Activated CD4-positive, alpha-beta memory T cell treated with anti-CD3 and anti-CD28 coated beads for 36 hours (primary cell): ENCODE results near the gene SLC5A5. TPM values are rescaled to one million over a fixed set of nuclear protein-coding genes. Genes with fewer than 3 reads are reported as not detected.
"Not testable (repeated sequence)": the region's sequence is repeated elsewhere in the genome, so short reads cannot be mapped to it uniquely, and the experiment has no call there.

Experiments
- CTCF ChIA-PET: fragments of 350-600 bp; sonication (Branson Sonifier 250); formaldehyde crosslinking; loops from one replicate; lab custom pipeline; 2021; ENCODE audit warnings: antibody characterized with exemption, inconsistent platforms; lab: Charles Lee
- POLR2A ChIA-PET: fragments of 350-600 bp; sonication (Branson Sonifier 250); formaldehyde crosslinking; loops from one replicate; lab custom pipeline; 2021; ENCODE audit warnings: antibody characterized with exemption; lab: Charles Lee
- DNase-seq: peaks from one replicate; pipeline ENCODE4 v3.0.0-alpha.2; 2020
- H3K27ac Mint-ChIP-seq: one replicate; pipeline ENCODE4 v1.8.0; 2021; ENCODE audit warnings: mixed read lengths
- H3K27me3 Mint-ChIP-seq: one replicate; pipeline ENCODE4 v1.8.0; 2021; ENCODE audit warnings: mixed read lengths
- H3K36me3 Mint-ChIP-seq: one replicate; pipeline ENCODE4 v1.8.0; 2021; ENCODE audit warnings: mixed read lengths
- H3K4me1 Mint-ChIP-seq: one replicate; pipeline ENCODE4 v1.8.0; 2021; ENCODE audit warnings: low read depth, mixed read lengths
- H3K4me3 Mint-ChIP-seq: one replicate; pipeline ENCODE4 v1.8.0; 2021; ENCODE audit warnings: mild to moderate bottlenecking, mixed read lengths
- H3K9me3 Mint-ChIP-seq: one replicate; pipeline ENCODE4 v1.8.0; 2021; ENCODE audit warnings: mixed read lengths
- intact Hi-C: fragments of 100-400 bp; cut with micrococcal nuclease; formaldehyde crosslinking; loops from one replicate; pipeline ENCODE4 v1.15.1; 2023
- total RNA-seq, 2 experiments: library from RNA; stranded (reverse); gene quantifications; one replicate each; pipeline ENCODE4 v1.2.3, GENCODE V29; 2021

The SLC5A5 gene
- total RNA-seq, 2 experiments from 2014 or later, result 0.87 to 1.0 TPM

DNA sequence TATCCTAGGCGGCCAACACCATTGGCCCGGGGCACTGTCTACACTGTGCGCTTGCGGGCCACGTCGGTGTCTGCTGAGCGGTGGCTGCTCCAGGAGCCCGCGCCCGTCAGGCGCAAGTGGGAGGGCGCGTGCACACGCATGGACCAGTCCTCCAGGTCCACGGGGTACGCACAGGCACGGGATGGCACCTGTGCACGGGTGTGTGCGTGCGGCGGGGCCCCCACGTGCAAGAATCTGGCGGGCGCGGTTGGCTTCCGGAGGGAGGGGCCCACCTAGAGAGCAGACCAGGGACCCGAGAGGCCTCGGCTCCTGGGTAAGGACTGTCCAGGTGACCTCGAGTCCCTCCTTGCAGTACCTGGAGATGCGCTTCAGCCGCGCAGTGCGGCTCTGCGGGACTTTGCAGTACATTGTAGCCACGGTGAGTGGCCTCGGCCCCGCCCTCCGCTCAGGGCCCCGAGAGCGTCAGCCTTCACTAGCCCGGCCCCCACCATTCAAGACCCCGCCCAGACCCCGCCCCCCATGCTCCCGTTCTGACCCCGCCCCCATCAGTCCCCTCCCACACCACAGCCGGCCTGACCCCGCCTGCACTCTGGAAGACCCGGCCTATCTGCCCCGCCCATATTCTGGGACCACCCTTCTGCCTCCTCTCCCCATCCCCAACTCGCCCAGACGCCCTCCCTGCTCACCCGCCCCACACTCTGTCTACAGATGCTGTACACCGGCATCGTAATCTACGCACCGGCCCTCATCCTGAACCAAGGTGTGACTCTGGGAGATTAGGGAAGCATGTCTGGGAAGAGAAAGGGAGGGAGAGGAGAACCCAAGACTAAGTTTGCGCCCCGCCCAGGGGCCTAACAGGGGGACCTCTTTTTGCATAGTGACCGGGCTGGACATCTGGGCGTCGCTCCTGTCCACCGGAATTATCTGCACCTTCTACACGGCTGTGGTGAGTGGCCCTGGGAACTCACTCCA, 2.3 kb downstream of the SLC5A5 start:
- H3K4me1 Mint-ChIP-seq, result peaks cover 17% of the 10 kb centered on the region
- H3K9me3 Mint-ChIP-seq, result no peaks in the 10 kb centered on the region
- peak; percentile 84 for DNase-seq
- intact Hi-C loops, result loop anchor here (2.0 kb wide), 1 partner anchor 127 kb away; no protein-coding TSS in a partner anchor
- no peaks in the 10 kb centered on the region for H3K36me3 Mint-ChIP-seq
- ChIA-PET POLR2A (interaction anchor here (3.7 kb wide), 1 partner anchor 13 kb away, joined by 40 read pairs; the partner anchor contains the start of gene RPL18A), CTCF (interaction anchor here (0.7 to 3.8 kb wide), 3 partner anchors 14 to 1783 kb away, joined by 4 to 34 read pairs (median 4); partner anchors contain the start of genes CCDC124 and RPL18A)
- H3K27me3 Mint-ChIP-seq, result no peaks in the 10 kb centered on the region
- H3K27ac Mint-ChIP-seq, result no peak overlapping the region
- peak overlapping the region; percentile 81 for H3K4me3 Mint-ChIP-seq

DNA sequence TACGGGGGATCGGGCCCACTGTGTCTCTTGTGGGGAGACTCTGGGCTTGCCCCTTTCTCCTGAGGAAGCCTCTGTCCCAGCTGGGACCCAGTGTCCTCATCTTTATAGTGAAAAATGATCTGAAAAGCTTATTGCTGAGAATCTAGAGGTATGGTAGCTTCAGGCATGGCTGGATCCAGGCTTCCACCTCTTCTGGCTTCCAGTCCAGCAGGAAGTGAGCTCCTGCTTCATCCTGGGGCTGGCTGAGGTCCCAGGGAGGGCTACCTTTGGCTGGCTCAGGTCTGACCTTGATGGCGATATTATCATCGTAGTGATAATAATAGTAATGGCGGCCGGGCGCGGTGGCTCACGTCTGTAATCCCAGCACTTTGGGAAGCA, 3.0 kb downstream of the SLC5A5 start:
- H3K27me3 Mint-ChIP-seq, result no peaks in the 10 kb centered on the region
- H3K36me3 Mint-ChIP-seq, result no peaks in the 10 kb centered on the region
- ChIA-PET CTCF (interaction anchor here (1.0 kb wide), 1 partner anchor 58 kb away, joined by 4 read pairs; the partner anchor contains the start of gene CCDC124), POLR2A (no interaction called here)
- peaks cover 17% of the 10 kb centered on the region for H3K4me1 Mint-ChIP-seq
- H3K4me3 Mint-ChIP-seq, result peak overlapping the region; percentile 81
- intact Hi-C loops, result no loop called here
- no peaks in the 10 kb centered on the region for H3K9me3 Mint-ChIP-seq
- DNase-seq, result no peak
- no peak overlapping the region for H3K27ac Mint-ChIP-seq

- H3K27ac Mint-ChIP-seq, result no peak overlapping the region
- H3K36me3 Mint-ChIP-seq, result no peaks in the 10 kb centered on the region
- no peak for DNase-seq
- ChIA-PET CTCF (interaction anchor here (0.8 to 2.3 kb wide), 2 partner anchors 18 to 55 kb away, joined by 3 to 6 read pairs; partner anchors contain the start of genes CCDC124 and RPL18A), POLR2A (no interaction called here)
- no peak overlapping the region for H3K4me3 Mint-ChIP-seq
- no peaks in the 10 kb centered on the region for H3K27me3 Mint-ChIP-seq
- no peaks in the 10 kb centered on the region for H3K9me3 Mint-ChIP-seq
- intact Hi-C loops, result no loop called here
- H3K4me1 Mint-ChIP-seq, result peaks cover 8% of the 10 kb centered on the region
Measured at GRCh38 chr19:17877696-17878095, 6.0 kb downstream of the SLC5A5 start.

- CTCF ChIA-PET, result no interaction called here
- intact Hi-C loops, result no loop called here
Measured at GRCh38 chr19:17879466-17879865, 7.7 kb downstream of the SLC5A5 start.

DNA sequence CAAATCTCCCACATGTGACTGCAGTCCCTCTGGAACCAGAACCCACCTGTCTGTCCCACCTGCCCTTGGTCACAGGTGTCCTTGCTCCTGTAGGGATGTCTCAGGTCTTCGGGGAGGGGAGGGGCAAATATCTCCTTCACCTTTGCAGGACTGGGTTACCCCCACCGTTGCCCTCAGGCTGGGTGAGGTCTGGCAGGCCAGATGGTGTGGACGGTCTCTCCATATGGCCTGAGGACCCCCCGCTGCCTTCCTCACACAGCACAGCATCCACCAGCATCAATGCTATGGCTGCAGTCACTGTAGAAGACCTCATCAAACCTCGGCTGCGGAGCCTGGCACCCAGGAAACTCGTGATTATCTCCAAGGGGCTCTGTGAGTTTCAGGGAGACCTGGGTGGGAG, 10.0 kb downstream of the SLC5A5 start:
- CTCF ChIA-PET, result no interaction called here
- Mint-ChIP-seq H3K4me1 (no peaks in the 10 kb centered on the region), H3K36me3 (no peaks in the 10 kb centered on the region), H3K4me3 (no peak overlapping the region), H3K9me3 (no peaks in the 10 kb centered on the region), H3K27me3 (no peaks in the 10 kb centered on the region), H3K27ac (no peak overlapping the region)
- POLR2A ChIA-PET, result no interaction called here
- DNase-seq, result no peak
- intact Hi-C loops, result no loop called here

More at GRCh38 chr19:17879466-17879865, 7.7 kb downstream of the SLC5A5 start:
- no peaks in the 10 kb centered on the region for H3K9me3 Mint-ChIP-seq
- H3K4me3 Mint-ChIP-seq, result no peak overlapping the region
- no peak overlapping the region for H3K27ac Mint-ChIP-seq
- H3K27me3 Mint-ChIP-seq, result no peaks in the 10 kb centered on the region
- POLR2A ChIA-PET, result no interaction called here
- H3K4me1 Mint-ChIP-seq, result no peaks in the 10 kb centered on the region
- H3K36me3 Mint-ChIP-seq, result no peaks in the 10 kb centered on the region
- DNase-seq, result no peak

DNA sequence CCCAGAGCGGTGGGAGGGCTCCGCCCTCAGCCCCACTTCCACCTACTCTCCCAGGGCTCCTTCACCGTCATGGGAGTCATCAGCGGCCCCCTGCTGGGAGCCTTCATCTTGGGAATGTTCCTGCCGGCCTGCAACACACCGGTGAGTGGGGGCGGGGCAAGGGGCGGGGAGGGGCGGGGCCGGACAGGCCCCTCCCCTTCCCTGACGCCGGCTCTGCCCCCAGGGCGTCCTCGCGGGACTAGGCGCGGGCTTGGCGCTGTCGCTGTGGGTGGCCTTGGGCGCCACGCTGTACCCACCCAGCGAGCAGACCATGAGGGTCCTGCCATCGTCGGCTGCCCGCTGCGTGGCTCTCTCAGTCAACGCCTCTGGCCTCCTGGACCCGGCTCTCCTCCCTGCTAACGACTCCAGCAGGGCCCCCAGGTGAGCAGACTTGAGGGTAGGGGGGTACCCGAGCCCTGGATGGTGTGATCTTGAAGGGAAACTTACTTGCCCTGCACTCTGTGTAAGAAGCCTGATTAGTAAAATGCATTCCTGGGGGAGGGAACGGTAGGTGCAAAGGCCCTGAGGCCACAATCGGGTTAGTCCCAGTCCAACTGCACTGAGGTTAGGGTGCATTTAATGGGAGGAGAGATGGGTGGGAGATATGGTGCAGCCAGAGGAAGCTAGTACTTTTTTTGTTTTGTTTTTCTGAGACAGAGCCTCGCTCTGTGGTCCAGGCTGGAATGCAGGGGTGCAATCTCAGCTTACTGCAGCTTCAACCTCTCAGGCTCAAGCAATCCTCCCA, 12.1 kb downstream of the SLC5A5 start:
- no peak overlapping the region for H3K4me3 Mint-ChIP-seq
- H3K27me3 Mint-ChIP-seq, result no peaks in the 10 kb centered on the region
- no peak overlapping the region for H3K27ac Mint-ChIP-seq
- no peaks in the 10 kb centered on the region for H3K9me3 Mint-ChIP-seq
- CTCF ChIA-PET, result no interaction called here
- no peaks in the 10 kb centered on the region for H3K4me1 Mint-ChIP-seq
- no peaks in the 10 kb centered on the region for H3K36me3 Mint-ChIP-seq
- intact Hi-C loops, result no loop called here
- no peak for DNase-seq
- POLR2A ChIA-PET, result no interaction called here

- Mint-ChIP-seq H3K27ac (no peak overlapping the region), H3K36me3 (no peaks in the 10 kb centered on the region), H3K27me3 (no peaks in the 10 kb centered on the region), H3K4me1 (no peaks in the 10 kb centered on the region), H3K4me3 (no peak overlapping the region), H3K9me3 (no peaks in the 10 kb centered on the region)
- no peak for DNase-seq
- ChIA-PET POLR2A (no interaction called here), CTCF (no interaction called here)
- intact Hi-C loops, result no loop called here
Measured at GRCh38 chr19:17886515-17886914, 14.8 kb downstream of the SLC5A5 start.

- H3K27me3 Mint-ChIP-seq, H3K4me1 Mint-ChIP-seq, H3K27ac Mint-ChIP-seq, H3K4me3 Mint-ChIP-seq, DNase-seq, CTCF ChIA-PET, POLR2A ChIA-PET, intact Hi-C loops, H3K36me3 Mint-ChIP-seq, H3K9me3 Mint-ChIP-seq: not testable (repeated sequence)
Measured at GRCh38 chr19:17887221-17887620, 15.5 kb downstream of the SLC5A5 start.

GRCh38 chr19:17888260-17888659, 16.5 kb downstream of the SLC5A5 start:
- DNase-seq, result no peak
- Mint-ChIP-seq H3K9me3 (no peaks in the 10 kb centered on the region), H3K36me3 (no peaks in the 10 kb centered on the region), H3K4me1 (no peaks in the 10 kb centered on the region), H3K27me3 (no peaks in the 10 kb centered on the region), H3K4me3 (no peak overlapping the region), H3K27ac (no peak overlapping the region)
- intact Hi-C loops, result no loop called here
- ChIA-PET POLR2A (no interaction called here), CTCF (interaction anchor here (1.5 kb wide), 1 partner anchor 58 kb away, joined by 4 read pairs; no protein-coding TSS in a partner anchor)

DNA sequence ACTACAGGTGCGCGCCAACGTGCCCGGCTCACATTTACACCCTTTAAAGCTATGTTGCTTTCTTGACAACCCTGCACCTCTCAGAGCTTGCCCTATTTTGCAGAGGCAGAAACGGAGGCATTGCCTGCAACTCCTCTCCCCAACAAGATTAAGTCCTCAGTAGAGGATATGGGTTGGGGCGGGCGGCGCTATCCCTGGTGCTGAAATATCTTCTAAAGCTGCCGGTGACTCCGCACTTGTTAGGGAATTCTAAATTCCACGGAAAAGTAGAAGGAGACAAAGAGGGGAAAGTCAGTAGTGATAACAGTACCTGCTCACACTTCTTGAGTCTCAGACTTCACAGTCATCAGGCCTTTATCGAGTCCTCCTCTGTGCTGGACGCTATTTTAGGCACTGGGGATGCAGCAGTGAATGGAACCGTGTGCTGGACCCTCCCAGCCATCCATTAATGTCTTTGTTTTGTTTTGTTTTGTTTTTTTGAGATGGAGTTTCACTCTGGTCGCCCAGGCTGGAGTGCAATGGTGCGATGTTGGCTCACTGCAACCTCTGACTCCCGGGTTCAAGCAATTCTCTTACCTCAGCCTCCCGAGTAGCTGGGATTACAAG, 18.0 kb downstream of the SLC5A5 start:
- intact Hi-C loops, result no loop called here
- Mint-ChIP-seq H3K4me3 (no peak overlapping the region), H3K27me3 (no peaks in the 10 kb centered on the region), H3K9me3 (no peaks in the 10 kb centered on the region), H3K36me3 (no peaks in the 10 kb centered on the region), H3K4me1 (no peaks in the 10 kb centered on the region), H3K27ac (no peak overlapping the region)
- DNase-seq, result peak; percentile 25
- POLR2A ChIA-PET, result no interaction called here
- CTCF ChIA-PET, result interaction anchor here (1.5 kb wide), 1 partner anchor 56 kb away, joined by 4 read pairs; no protein-coding TSS in a partner anchor

DNA sequence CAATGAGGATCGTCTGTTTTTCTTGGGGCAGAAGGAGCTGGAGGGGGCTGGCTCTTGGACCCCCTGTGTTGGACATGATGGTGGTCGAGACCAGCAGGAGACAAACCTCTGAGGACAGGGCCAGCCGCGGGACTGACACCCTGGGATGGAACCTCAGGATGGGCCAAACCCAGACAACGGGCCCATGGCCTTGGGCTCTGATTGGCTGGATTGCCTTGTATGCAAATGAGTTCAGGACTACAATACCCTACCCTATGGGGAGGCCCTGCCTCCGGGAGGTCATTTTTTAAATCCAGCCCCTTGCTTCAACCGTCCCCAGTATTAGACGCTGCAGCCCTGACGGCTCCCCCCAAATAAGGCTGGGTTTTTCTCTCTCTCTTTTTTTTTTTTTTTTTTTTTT, 22.0 kb downstream of the SLC5A5 start:
- no peak overlapping the region for H3K4me3 Mint-ChIP-seq
- intact Hi-C loops, result no loop called here
- CTCF ChIA-PET, result no interaction called here
- no peak overlapping the region for H3K27ac Mint-ChIP-seq
- no peaks in the 10 kb centered on the region for H3K36me3 Mint-ChIP-seq
- H3K27me3 Mint-ChIP-seq, result no peaks in the 10 kb centered on the region
- H3K9me3 Mint-ChIP-seq, result no peaks in the 10 kb centered on the region
- H3K4me1 Mint-ChIP-seq, result no peaks in the 10 kb centered on the region
- POLR2A ChIA-PET, result no interaction called here
- no peak for DNase-seq

DNA sequence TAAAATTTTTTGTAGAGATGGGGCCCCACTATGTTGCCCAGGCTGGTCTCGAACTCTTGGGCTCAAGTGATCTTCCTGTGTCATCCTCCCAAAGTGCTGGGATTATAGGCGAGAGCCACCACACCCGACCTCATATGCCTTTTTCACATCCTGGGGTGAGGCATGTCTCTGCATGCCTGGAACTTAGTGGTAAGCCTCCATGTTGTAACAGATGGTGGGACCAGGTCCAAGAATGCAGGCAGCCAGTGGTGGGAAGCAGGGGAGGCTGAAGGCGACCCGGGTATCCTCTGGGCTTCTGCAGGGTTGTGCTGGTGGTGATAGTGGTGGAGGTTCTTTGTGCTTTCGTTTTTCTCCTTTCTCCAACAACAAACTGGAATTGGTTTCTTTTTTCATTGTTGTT, 31.0 kb downstream of the SLC5A5 start:
- no peak overlapping the region for H3K27ac Mint-ChIP-seq
- H3K4me1 Mint-ChIP-seq, result no peaks in the 10 kb centered on the region
- DNase-seq, result no peak
- POLR2A ChIA-PET, result no interaction called here
- H3K36me3 Mint-ChIP-seq, result no peaks in the 10 kb centered on the region
- H3K27me3 Mint-ChIP-seq, result peaks cover 7% of the 10 kb centered on the region
- CTCF ChIA-PET, result no interaction called here
- no peak overlapping the region for H3K4me3 Mint-ChIP-seq
- H3K9me3 Mint-ChIP-seq, result no peaks in the 10 kb centered on the region
- intact Hi-C loops, result no loop called here
